Vagina (tissue), 2 donors: ENCODE measurements around the gene QRICH1. TPM values are rescaled to one million over a fixed set of nuclear protein-coding genes. Genes with fewer than 3 reads are reported as not detected.

Experiments used
- DNase-seq, 2 donors: peaks; one replicate each; pipeline ENCODE4 v3.0.0-alpha.2; 2017; ENCODE audit errors: extremely low spot score in 2 of 2
- H3K27ac ChIP-seq: fragments of 200-600 bp; sonication (generic); one replicate; pipeline ENCODE4 v1.5.1; 2019
- H3K27me3 ChIP-seq: fragments of 200-600 bp; sonication (generic); one replicate; pipeline ENCODE4 v1.5.1; 2019
- H3K36me3 ChIP-seq, 2 donors: fragments of 200-600 bp; sonication (generic); one replicate each; pipeline ENCODE4 v1.5.1; 2017 to 2019
- H3K4me1 ChIP-seq: fragments of 200-600 bp; sonication (generic); one replicate; pipeline ENCODE4 v1.5.1; 2019
- H3K4me3 ChIP-seq, 2 donors: fragments of 200-600 bp; sonication (generic); 1 replicate in 1 of 2; 2 replicates in 1 of 2; pipeline ENCODE4 v1.5.1; 2016 to 2019
- H3K9me3 ChIP-seq: fragments of 200-600 bp; sonication (generic); one replicate; pipeline ENCODE4 v1.5.1; 2019
- CTCF ChIP-seq, 3 experiments: fragments of 450-650 bp in 2 of 3; fragments of 200-600 bp in 1 of 3; sonication (generic) in 1 of 3; IDR thresholded peaks; one replicate each; pipeline ENCODE4 v1.5.1; 2017 to 2019; ENCODE audit warnings: antibody characterized with exemption in 3 of 3, mild to moderate bottlenecking in 2 of 3, moderate library complexity in 2 of 3
- POLR2A ChIP-seq, 2 donors: fragments of 450-650 bp; IDR thresholded peaks; one replicate each; pipeline ENCODE4 v1.6.1; 2017; ENCODE audit warnings: antibody characterized with exemption in 2 of 2, mild to moderate bottlenecking in 2 of 2, moderate library complexity in 2 of 2
- POLR2AphosphoS5 ChIP-seq, 2 donors: sonication (generic); formaldehyde crosslinking; IDR thresholded peaks; one replicate each; pipeline ENCODE4 v1.9.0; 2017; ENCODE audit warnings: antibody characterized with exemption in 2 of 2, mild to moderate bottlenecking in 2 of 2, low read depth in 1 of 2; ENCODE audit not compliant: insufficient read depth in 1 of 2
- intact Hi-C: fragments of 100-400 bp; cut with DNase I; formaldehyde crosslinking; loops from one replicate; pipeline ENCODE4 v1.15.1; 2023
- total RNA-seq: library from RNA; depleted of rRNA; stranded (reverse); fragments of >200 nt; gene quantifications from one replicate; pipeline ENCODE4 v1.2.3, GENCODE V29; 2016

Gene QRICH1
- total RNA-seq, 1 donor from 2014 or later: 124 TPM

GRCh38 chr3:49026536-49026935 is 67.3 kb downstream of the QRICH1 start:
- Histone ChIP-seq H3K9me3 (no peaks in the 10 kb centered on the region), H3K4me1 (peaks cover 29% of the 10 kb centered on the region), H3K27me3 (no peaks in the 10 kb centered on the region), H3K4me3 (no peak overlapping the region), H3K36me3 (peaks cover 0 to 33% of the 10 kb centered on the region in 2 donors), H3K27ac (no peak overlapping the region)
- DNase-seq: no peak
- intact Hi-C loops: no loop called here
- TF ChIP-seq CTCF (IDR thresholded peaks at IDR 0.05) (no peak), POLR2AphosphoS5 (IDR thresholded peaks at IDR 0.05; ENCODE audit: insufficient read depth in 1 of 2, low read depth in 1 of 2) (no peak), POLR2A (IDR thresholded peaks at IDR 0.05) (no peak)

DNA sequence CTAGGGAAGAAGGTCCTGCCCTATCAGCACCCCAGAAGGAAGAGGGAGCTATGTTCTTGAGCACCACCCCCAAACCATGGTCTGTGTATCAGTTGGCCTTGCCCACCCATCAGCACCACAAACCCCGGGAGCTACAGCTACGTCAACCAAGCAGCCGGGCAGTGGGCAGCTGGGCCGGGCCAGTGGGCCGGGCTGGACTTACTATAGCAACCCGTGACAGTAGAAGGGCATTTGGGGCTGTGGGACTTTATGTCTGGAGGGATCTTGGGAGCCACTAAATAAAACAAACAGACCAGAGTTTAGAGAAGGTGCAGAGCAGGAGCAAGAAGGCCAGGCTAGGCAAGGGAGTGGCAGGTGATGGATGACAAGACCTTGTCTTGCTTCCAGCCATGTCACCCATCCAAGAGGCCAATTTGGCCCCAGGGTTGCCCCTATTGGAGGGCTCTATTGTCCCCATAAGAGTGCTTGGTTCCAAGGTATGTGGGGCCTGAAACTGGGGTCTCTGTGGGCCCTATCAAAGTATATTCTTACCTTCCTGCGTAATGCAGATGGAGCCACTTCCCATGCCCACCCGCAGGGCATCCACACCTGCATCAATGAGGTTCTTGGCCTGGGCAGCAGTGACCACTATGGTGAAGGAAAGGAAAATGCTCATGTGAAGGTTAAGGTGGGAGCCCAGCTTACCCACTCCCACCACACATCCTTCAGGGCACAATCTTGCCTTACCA is 67.9 kb downstream of the QRICH1 start:
- no peak overlapping the region for H3K4me3 ChIP-seq
- H3K36me3 ChIP-seq: peaks cover 0 to 33% of the 10 kb centered on the region in 2 donors
- no peaks in the 10 kb centered on the region for H3K27me3 ChIP-seq
- no peak for DNase-seq
- no peak for TF ChIP-seq POLR2AphosphoS5 (IDR thresholded peaks at IDR 0.05; ENCODE audit: insufficient read depth in 1 of 2, low read depth in 1 of 2)
- no peaks in the 10 kb centered on the region for H3K9me3 ChIP-seq
- intact Hi-C loops: no loop called here
- H3K27ac ChIP-seq: no peak overlapping the region
- H3K4me1 ChIP-seq: peaks cover 31% of the 10 kb centered on the region

GRCh38 chr3:49025005-49025792 is 68.7 kb downstream of the QRICH1 start:
- peaks cover 39% of the 10 kb centered on the region for H3K4me1 ChIP-seq
- no peak overlapping the region for H3K27ac ChIP-seq
- no peak for DNase-seq
- no peak for TF ChIP-seq CTCF (IDR thresholded peaks at IDR 0.05)
- no peak for TF ChIP-seq POLR2A (IDR thresholded peaks at IDR 0.05)
- no peak for TF ChIP-seq POLR2AphosphoS5 (IDR thresholded peaks at IDR 0.05; ENCODE audit: insufficient read depth in 1 of 2, low read depth in 1 of 2)
- no peaks in the 10 kb centered on the region for H3K9me3 ChIP-seq
- H3K36me3 ChIP-seq: peaks cover 0 to 33% of the 10 kb centered on the region in 2 donors
- H3K27me3 ChIP-seq: no peaks in the 10 kb centered on the region
- intact Hi-C loops: no loop called here
- H3K4me3 ChIP-seq: no peak overlapping the region

DNA sequence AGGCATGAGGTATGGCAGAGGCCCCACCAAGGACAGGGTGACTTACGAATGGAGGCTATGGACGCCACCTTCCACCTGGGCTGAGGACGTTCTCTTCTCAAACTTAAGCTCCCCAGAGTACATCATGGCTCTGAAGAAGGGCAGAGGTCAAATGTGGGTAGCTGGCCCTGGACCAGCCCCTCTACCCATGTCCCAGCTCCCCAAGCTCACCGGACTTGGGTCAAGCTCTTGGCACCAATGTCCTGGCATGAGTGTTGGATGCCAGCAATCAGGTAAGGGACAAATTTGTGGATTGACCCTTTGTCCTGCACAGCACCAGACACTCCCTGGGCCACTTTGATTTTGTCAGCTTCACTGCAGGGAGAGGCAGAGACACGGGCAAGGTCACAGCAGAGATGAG is 69.4 kb downstream of the QRICH1 start:
- intact Hi-C loops: no loop called here
- no peak overlapping the region for H3K4me3 ChIP-seq
- TF ChIP-seq CTCF (IDR thresholded peaks at IDR 0.05) (no peak), POLR2AphosphoS5 (IDR thresholded peaks at IDR 0.05; ENCODE audit: insufficient read depth in 1 of 2, low read depth in 1 of 2) (no peak), POLR2A (IDR thresholded peaks at IDR 0.05) (no peak)
- H3K27ac ChIP-seq: no peak overlapping the region
- no peak for DNase-seq
- peaks cover 46% of the 10 kb centered on the region for H3K4me1 ChIP-seq
- H3K9me3 ChIP-seq: no peaks in the 10 kb centered on the region
- H3K36me3 ChIP-seq: peaks cover 0 to 33% of the 10 kb centered on the region in 2 donors
- H3K27me3 ChIP-seq: no peaks in the 10 kb centered on the region

- intact Hi-C loops: no loop called here
- Histone ChIP-seq H3K9me3 (no peaks in the 10 kb centered on the region), H3K4me1 (peaks cover 51% of the 10 kb centered on the region), H3K4me3 (no peak overlapping the region), H3K27me3 (no peaks in the 10 kb centered on the region), H3K36me3 (peaks cover 0 to 33% of the 10 kb centered on the region in 2 donors), H3K27ac (no peak overlapping the region)
- no peak for TF ChIP-seq POLR2A (IDR thresholded peaks at IDR 0.05)
- TF ChIP-seq POLR2AphosphoS5 (IDR thresholded peaks at IDR 0.05; ENCODE audit: insufficient read depth in 1 of 2, low read depth in 1 of 2): no peak
- TF ChIP-seq CTCF (IDR thresholded peaks at IDR 0.05): no peak
- DNase-seq: no peak
Observed at GRCh38 chr3:49023775-49024174, 70.1 kb downstream of the QRICH1 start.
